DND-41 (cell line): ENCODE results near the gene PRIM2.
"Not testable (repeated sequence)": the region's sequence is repeated elsewhere in the genome, so short reads cannot be mapped to it uniquely, and the experiment has no call there.

Source experiments
- CTCF ChIP-seq: IDR thresholded peaks from 2 replicates; pipeline ENCODE4 v1.5.1; 2012; ENCODE audit warnings: borderline replicate concordance, low read length, moderate library complexity, mild to moderate bottlenecking; ENCODE audit not compliant: poor library complexity, severe bottlenecking; ENCODE audit errors: extremely low read depth
- EZH2 ChIP-seq: IDR thresholded peaks from 3 replicates; pipeline ENCODE4 v1.6.1; 2012; ENCODE audit warnings: borderline replicate concordance, low read depth, mild to moderate bottlenecking, moderate library complexity, low read length, inconsistent platforms; ENCODE audit not compliant: severe bottlenecking

DNA sequence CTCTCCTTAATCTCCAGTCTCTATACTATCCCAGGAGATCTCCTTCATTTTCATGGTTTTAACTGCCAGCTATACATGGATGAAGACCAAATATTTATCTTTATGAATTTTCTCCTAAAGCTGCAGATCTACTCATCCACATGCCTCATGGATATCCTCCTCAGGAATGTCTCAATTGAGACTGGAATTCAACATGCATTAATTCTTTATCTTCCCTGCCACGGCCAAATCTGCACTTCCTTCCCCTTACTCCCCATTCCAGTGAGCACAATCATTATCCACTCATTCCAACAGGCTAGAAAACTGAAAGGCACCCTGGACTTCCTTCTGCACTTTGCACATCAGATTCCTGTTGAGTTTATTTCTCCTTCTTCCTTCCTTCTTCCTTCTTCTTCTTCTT, 379.0 kb downstream of the PRIM2 start:
- not testable (repeated sequence) for TF ChIP-seq CTCF, EZH2
